ENCODE results near the gene ADRA2B. TPM values are rescaled to one million over a fixed set of nuclear protein-coding genes. Genes with fewer than 3 reads are reported as not detected.
A peak's percentile ranks its signal among the peaks of the same experiment; 100 is the strongest.
"Not testable (repeated sequence)": the region's sequence is repeated elsewhere in the genome, so short reads cannot be mapped to it uniquely, and the experiment has no call there.

ADRA2B gene
- total RNA-seq, 6 experiments from 2014 or later = 1.7 to 8.1 (median 3.2) TPM

- DNase-seq (no peak), ATAC-seq (no peak)
- no peak overlapping the region for H3K27ac ChIP-seq
- no peak overlapping the region for H3K4me3 ChIP-seq
- 59% methylated on average over 5 of the region's 5 CpGs for WGBS (ENCODE audit: insufficient coverage, low coverage, low lambda C conversion rate, missing lambda C conversion rate)
- no peaks in the 10 kb centered on the region for H3K4me1 ChIP-seq
- no peaks in the 10 kb centered on the region for H3K36me3 ChIP-seq
- TF ChIP-seq CTCF (IDR thresholded peaks at IDR 0.05) (no peak), POLR2A (IDR thresholded peaks at IDR 0.05) (no peak)
- intact Hi-C loops (cut with DNase I) = no loop called here
- H3K27me3 ChIP-seq = no peaks in the 10 kb centered on the region
- H3K9me3 ChIP-seq = no peaks in the 10 kb centered on the region
These were observed 45.5 kb upstream of the ADRA2B start for GRCh38 chr2:96161898-96162297.

GRCh38 chr2:96160366-96160765, 44.0 kb upstream of the ADRA2B start:
- peak in 1 of 3 donors; percentile 9 for DNase-seq
- intact Hi-C loops (cut with DNase I); H3K27me3 ChIP-seq; ATAC-seq; H3K36me3 ChIP-seq; H3K4me1 ChIP-seq; H3K4me3 ChIP-seq; H3K9me3 ChIP-seq; H3K27ac ChIP-seq: not testable (repeated sequence)
- WGBS (ENCODE audit: insufficient coverage, low coverage, low lambda C conversion rate, missing lambda C conversion rate) = 83% methylated on average over 5 of the region's 5 CpGs

GRCh38 chr2:96159084-96159830, 42.9 kb upstream of the ADRA2B start:
- Histone ChIP-seq H3K27ac (no peak overlapping the region), H3K4me3 (no peak overlapping the region), H3K36me3 (no peaks in the 10 kb centered on the region), H3K27me3 (no peaks in the 10 kb centered on the region), H3K9me3 (no peaks in the 10 kb centered on the region), H3K4me1 (no peaks in the 10 kb centered on the region)
- peak in 1 of 3 donors; percentile 19 for DNase-seq
- intact Hi-C loops (cut with DNase I) = loop anchor here in 1 of 2 donors (10.0 kb wide), 1 partner anchor 346 kb away; the partner anchor contains the start of gene NEURL3
- 58% methylated on average over 7 of the region's 17 CpGs for WGBS (ENCODE audit: insufficient coverage, low coverage, low lambda C conversion rate, missing lambda C conversion rate)
- no peak for TF ChIP-seq POLR2A (IDR thresholded peaks at IDR 0.05)
- no peak for TF ChIP-seq CTCF (IDR thresholded peaks at IDR 0.05)
- ATAC-seq = no peak

- intact Hi-C loops (cut with DNase I) = loop anchor here in 1 of 2 donors (10.0 kb wide), 1 partner anchor 346 kb away; the partner anchor contains the start of gene NEURL3
- no peaks in the 10 kb centered on the region for H3K36me3 ChIP-seq
- TF ChIP-seq CTCF (IDR thresholded peaks at IDR 0.05) (no peak), POLR2A (IDR thresholded peaks at IDR 0.05) (no peak)
- H3K4me1 ChIP-seq = no peaks in the 10 kb centered on the region
- peak in 1 of 3 donors; percentile 43 for DNase-seq
- no peaks in the 10 kb centered on the region for H3K9me3 ChIP-seq
- ATAC-seq = no peak
- WGBS (ENCODE audit: insufficient coverage, low coverage, low lambda C conversion rate, missing lambda C conversion rate) = no CpG with 5 or more reads among the region's 14 CpGs
- no peaks in the 10 kb centered on the region for H3K27me3 ChIP-seq
- H3K27ac ChIP-seq = no peak overlapping the region
- no peak overlapping the region for H3K4me3 ChIP-seq
These were observed 42.2 kb upstream of the ADRA2B start for GRCh38 chr2:96158554-96158940.
